GM19043 (cell line): ENCODE results near the gene ALG14.
A peak's percentile ranks its signal among the peaks of the same experiment; 100 is the strongest.
"Not testable (repeated sequence)": the region's sequence is repeated elsewhere in the genome, so short reads cannot be mapped to it uniquely, and the experiment has no call there.

Experiments
- ATAC-seq: cut with Tn5 transposase; IDR thresholded peaks from one replicate; pipeline ENCODE4 v1.9.1; 2021; ENCODE audit warnings: low read depth; ENCODE audit not compliant: unreplicated experiment

The ALG14 gene

DNA sequence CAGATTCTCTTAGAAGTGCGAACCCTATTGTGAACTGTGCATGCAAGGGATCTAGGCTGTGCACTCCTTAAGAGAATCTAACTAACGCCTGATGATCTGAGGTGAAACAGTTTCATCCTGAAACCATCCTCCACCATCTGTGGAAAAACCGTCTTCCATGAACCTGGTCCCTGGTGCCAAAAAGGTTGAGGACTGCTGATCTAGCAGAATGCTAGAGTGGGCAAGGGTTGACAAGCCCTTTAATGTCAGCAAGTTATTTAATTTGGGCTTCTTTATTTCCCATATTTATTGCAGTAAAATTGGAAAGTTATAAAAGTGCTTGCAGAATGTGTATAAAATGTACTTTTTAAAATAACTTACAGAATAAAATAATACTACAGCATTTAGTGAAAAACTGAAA lies 26.4 kb downstream of the ALG14 start:
- ATAC-seq, result no peak

DNA sequence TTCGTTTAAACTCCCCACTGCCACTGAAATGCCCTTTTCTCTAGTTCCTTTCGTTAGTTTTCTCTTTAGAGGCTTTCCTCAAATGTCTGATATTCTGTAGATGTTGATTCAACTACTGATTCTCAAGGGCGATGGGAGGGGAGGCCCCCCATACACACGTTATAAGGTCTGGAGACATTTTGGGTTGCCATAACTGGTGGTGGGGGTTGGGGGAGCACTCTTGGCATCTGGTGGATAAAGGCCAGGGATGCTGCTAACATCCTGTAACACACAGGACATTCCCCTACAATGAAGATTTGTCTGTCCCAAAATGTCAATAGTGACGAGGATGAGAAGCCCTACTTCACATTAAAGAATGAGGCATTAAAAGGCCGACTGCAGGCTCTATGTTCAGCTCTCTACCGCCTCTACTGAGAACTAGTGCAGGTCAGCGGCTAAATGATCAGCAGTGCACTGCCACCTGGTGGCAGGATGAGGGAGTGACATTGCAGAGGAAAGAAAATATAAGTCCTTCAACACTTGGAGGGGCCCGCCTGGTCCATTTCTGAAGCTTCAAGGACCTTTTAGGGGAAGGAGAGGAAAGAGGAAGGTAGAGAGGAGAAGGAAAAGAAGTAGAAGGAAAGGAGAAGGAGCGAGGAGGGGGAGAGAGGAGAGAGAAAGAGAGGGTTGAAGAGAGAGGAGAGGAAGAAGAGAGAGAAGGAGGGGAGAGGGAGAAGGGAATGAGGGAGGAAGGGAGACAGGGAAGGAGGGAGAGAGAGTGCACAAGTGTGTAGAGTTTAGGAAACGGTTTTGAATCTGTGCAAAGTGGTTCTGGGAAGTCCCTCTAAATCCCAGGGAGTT lies 29.4 kb downstream of the ALG14 start:
- ATAC-seq, result peak; percentile 84

DNA sequence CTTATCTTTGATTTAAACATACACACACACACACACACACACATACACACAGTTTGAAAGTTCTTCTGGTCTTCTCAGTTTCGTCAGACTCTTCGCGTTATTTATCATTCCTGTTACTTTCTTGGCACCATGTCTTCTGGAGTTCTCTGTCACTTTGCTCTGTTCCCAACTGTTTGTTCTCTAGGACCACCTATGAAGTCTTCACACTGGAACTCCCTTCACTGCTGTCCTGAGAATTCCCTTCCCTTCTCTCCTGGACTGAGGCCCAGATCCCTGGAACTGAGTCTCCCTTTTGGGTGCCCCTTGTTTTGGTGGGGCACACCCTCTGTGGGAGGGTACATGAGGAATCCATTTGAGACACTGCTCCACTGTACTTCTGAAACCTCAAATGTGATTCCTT lies 30.5 kb downstream of the ALG14 start:
- no peak for ATAC-seq

DNA sequence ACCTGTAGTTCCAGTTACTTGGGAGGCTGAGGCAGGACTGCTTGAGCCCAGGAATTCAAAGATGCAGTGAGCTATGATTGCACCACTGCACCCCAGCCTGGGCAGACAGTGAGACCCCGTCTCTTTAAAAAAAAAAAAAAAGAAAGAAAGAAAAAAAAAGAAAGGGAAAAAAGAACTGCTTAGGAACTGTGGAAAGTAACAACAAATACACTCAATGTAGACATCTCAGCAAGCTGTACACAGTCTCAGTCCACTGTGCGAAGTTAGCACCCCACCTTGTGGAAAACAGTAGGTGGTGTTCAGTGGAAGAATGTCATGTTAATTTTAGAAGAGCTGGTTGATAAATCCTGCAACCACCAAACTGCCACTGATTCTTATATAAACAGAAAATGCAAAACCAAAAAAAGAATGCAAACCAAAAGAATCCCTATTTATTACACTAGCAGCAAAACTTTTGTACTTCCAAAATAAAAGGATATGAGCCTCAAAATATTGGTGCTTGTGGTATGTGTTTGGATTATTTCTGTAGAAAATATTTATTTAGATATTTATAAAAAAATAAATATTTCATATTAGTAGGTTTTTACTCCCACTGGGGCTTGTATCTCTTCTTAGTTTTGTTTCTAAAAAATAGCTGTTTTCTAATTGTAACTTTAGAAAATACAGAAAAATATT lies 31.1 kb downstream of the ALG14 start:
- peak; percentile 64 for ATAC-seq

DNA sequence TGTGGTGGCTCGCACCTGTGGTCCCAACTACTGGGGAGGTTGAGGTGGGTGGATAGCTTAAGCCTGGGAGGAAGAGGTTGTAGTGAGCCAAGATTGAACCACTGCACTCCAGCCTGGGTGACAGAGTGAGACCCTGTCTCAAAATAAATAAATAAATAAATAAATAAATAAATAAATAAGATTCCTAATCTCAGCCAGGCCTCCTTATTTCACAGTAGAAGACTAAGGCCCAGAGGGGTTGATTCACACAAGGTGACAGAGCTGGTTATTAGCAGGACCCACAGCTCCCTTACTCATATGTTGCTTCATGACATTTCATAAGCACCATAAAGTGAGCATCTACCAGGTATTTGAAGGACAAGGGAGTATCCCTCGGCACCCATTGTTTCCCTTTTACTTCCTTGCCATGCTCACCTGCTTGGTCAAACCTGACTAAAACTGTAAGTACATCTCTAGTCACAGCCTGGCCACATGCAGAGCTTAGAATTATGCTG lies 32.7 kb downstream of the ALG14 start:
- no peak for ATAC-seq

DNA sequence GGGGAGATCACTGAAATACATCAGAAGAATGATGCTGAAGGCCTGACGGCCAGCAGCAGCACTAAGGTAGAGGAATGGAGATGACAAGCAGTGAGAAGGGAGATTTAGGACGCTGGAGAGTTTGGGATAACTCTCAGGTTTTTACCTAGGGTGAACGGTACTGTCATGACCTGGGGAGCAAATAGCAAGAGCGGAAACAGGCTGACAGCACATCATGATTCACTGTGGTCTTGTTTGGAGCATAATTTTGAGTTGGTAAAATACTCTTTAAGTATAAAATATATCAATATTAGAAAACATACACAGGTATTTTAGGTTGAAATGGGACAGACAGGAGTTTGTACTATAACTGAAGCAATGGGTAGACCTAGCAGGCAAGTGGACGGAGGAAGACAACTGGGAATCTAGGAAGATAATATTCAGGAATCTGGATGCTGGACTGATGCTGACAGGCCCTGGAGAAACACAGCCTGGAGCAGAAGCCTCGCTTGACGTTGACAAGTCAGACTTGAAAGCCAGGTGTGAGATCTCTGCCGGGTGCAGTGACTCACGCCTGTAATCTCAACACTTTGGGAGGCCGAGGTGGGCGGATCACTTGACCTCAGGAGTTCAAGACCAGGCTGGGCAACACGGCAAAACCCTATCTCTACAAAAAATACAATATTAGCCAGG lies 33.3 kb downstream of the ALG14 start:
- ATAC-seq, result no peak

DNA sequence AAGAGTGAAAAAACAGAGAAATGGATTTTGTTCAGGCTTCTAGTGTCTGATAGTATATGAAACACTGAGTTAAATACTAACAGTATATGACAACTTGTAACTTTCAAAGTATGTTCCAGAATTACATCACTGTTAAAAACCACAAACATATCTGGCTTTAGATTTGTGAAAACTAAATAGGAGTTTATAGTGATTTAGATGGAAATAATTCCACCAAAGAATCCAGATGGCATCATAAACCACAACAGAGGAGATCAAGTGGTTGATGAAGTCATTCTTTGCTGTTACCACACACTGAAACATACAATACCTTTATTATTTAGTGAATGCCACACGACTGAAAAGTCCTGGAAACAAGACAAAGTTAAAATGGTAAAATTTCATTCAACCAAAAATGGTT lies 37.2 kb downstream of the ALG14 start:
- ATAC-seq, result no peak

DNA sequence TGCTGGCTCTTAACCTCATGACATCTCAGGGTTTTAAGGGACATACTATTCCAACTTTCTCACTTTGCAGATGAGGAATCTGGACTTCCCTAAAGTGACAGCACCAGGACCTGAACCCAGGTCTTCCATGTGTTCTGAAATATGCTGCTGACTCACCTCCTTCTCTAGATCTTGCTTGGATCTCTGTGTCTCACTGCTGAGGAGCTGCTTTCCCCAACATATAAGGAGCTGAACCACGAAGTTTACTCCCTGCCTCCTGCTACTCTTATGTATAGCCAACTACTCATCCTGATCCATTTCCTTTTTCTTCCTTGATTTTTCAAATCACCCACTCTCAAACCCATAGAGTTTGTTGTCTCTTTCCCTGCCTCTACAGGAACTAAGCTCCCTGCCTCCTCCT lies 38.2 kb downstream of the ALG14 start:
- ATAC-seq, result no peak

DNA sequence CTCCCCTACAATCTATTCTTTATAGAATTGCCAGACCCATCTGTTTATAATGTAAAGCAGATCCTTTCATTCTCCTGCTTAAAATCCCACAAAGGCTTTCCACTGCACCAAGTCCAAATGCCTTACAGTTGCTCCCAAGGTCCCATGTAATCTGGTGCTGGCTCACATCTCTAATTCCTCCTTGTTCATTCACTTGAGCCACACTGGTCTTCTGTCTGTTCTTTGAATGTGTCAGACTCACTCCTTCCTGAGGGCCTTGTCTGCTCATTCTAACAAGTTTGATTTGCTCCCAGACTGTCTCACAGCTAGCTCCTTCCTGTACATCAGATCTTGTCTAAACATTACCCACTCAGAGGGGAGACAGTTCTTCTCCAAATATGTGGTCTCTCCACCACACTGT lies 38.9 kb downstream of the ALG14 start:
- ATAC-seq, result no peak

DNA sequence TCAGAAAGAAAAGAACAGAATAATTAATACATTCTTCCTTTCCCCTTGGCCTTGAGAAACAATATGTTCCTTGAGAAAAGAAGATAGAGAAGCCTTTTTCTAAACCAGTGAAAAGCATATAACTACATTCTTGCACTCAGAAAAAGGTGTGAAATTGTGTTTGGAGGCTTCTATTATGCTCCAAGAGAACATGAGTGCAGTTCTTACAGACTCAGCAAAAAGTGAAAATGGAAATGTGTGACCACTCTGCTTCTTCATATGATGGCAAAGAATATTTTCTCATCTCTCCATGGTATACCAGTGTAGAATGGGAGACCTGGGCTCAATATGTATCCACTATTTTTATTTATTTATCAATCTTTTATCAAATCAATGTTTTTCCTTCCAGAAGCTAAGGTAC lies 43.2 kb downstream of the ALG14 start:
- ATAC-seq, result no peak

DNA sequence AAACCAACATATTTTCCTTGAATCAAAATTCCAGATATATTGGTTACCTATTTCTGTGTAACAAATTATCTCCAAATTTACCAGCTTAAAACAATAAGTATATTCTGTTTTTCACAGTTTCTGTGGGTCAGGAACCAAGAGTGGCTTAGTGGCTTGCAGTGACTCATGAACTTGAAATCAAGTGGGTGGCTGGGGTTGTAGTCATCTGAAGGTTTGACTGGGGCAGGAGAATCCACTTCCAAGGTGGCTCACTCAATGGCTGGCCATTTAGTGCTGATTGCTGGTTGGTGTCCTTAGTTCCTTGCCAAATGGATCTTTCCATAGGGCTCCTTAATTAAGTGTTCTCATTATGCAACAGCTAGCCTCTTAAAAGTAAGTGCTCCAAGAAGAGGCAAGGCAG lies 43.8 kb downstream of the ALG14 start:
- ATAC-seq, result no peak

DNA sequence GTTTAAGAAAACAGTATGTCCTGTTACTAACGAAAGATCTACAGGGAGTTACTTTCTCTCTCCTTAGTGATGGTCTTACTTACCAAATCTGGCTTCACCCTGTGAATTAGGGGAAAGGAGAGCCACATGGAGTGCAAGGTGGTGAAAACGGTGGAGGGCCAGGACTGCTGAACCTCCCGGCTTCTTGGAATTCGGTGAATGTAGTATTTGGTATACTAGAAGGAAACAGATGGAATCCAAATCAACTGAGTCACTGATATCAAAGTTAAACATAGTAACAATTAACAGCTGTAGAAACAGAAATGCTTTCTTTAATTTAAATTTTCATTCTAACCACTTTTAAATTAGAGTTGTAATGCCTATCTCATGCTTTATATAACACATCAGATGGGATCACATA lies 45.7 kb downstream of the ALG14 start:
- no peak for ATAC-seq

DNA sequence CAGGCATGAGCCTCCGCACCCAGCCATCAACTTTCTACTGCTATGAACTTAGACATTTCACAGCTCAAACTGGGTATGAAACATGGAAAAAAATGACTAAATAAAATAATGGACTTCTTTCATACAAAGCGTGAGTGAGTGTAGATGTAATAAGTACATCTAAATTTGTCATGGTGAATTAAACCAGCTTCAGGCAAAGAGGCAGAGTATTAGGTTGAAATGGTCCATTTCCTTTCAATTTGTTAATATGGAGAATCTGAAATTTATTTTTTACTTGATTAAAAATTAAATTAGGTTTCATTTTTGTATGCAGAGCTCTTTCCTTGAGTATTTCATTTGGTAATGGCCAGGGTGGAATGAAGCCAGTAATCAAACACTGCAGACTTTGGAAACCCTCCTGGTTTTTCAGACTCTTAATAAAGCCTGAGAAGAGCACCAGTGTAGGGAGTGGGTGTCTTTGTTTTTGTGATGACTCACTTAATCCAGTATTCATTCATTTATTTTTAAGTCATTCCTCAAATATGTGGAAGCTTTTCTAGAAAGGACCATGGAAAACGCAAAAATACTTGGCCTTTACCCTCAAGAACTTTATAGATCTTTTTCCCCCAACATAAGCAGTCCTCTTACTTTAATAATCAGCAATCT lies 49.2 kb downstream of the ALG14 start:
- ATAC-seq, result no peak

DNA sequence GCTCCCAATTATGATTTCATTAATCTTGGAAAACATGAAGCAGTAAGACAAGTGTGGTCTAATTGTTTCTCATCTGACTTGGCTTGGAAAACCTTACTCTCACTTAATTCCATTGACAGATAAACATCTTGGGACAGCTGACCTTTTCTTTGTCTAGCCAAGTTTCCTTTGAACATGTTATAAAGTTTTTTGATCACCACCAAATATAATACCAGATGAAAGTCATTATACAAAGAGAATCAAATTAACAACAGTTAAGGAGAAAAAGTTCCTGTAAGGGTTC lies 50.2 kb downstream of the ALG14 start:
- no peak for ATAC-seq

DNA sequence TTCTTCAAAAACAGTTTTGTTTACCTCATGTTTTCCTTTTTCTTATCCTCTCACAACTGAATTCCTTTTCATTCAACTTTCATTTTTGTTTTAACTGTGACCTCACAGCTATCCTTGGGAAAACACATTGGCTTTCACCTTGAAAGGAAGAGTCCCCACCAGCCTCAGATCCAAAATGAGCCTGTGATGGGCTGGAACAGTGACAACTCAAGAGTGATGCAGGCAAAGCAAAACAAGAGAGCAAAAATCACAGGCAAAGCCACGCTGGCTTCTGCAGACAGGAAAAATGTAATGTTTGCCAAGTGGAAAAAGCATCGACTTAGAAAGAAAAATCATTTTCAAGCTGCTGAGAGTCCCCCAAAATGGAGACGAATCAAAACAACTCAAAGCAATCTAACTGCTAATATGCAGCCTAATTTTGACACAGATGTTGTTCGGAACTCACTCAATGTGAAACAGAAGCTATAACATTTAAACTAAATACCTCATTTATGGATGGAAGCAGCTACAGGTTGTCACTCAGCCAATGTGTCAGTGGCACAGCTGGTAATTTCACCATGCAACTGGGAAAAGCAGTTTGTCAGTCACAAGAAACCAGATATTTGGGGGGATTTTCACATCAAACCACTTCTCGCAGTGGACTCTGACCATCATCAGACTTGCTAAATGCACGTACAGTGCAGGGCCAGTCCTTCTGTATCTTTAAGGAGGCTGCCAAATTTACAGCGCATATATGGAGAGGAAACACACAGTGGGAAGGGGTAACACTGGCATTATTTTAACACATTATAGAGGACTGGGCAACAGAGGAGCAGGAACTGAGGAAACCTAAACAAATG lies 50.7 kb downstream of the ALG14 start:
- ATAC-seq, result no peak

DNA sequence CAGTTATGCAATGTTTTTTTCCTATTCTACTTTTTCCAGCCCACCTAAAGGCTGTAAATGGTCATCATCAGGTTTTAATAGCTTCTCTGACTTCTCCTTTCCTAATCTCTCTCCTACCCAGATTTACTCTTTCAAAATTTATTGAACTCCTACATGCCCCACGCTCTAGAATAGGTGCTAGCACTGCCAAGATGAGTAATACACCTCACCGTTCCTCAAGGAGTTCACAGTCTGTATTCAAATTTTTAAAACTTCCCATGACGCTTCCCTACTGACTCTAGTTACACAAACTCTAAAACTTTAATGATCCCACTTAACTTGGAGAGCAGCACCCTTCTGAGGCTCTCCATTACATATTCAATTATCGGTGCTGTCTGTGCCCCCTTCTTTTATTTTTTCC lies 51.6 kb downstream of the ALG14 start:
- ATAC-seq, result no peak

DNA sequence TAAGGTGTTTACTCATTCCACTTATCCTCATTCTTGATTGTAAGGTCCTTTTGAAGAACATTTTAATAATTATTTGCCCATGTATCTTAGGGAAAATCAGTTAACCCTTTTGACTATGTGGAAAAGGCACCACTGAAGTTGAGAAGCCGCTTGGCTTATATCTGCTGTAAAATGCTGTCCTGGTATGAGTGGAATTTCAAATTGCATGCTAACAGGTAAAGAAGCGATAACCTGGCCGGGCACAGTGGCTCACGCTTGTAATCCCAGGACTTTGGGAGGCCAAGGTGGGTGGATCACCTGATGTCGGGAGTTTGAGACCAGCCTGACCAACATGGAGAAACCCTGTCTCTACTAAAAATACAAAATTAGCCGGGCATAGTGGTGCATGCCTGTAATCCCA lies 53.3 kb downstream of the ALG14 start:
- ATAC-seq, result not testable (repeated sequence)

DNA sequence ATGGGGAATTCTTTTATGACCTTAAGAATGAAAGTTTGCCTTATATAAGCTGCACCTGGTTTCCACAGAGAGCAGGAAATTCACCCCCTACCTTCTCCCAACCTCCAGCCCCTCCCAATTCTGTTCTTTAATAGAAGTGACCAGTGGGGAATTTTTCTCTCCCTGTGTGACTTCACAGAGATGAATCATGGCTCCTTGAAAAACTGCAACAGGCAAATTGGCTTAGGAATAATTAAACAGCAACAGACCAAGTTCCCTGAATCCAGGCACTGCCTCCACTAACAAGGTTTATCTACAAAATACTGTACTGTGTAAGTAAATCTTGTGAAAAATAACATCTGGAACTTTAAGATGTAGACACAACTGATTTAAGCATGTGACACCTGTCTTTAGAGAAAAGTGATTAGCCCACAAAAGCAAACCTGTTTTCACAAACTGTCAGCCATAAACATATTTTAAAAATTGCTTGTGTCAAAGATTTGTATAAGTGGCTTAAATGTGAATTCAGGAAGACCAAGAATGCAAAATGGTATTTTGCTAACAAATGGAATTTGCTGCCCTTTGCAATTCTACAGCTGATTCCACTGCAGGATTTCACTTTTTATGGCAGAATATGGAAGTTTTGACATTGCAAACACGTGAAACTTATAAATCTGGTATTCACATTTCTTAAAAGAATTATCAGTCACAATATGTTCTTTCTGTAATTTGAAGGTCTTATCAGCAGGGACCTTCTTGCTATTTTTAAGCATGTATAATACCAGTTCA lies 54.0 kb downstream of the ALG14 start:
- ATAC-seq, result no peak

DNA sequence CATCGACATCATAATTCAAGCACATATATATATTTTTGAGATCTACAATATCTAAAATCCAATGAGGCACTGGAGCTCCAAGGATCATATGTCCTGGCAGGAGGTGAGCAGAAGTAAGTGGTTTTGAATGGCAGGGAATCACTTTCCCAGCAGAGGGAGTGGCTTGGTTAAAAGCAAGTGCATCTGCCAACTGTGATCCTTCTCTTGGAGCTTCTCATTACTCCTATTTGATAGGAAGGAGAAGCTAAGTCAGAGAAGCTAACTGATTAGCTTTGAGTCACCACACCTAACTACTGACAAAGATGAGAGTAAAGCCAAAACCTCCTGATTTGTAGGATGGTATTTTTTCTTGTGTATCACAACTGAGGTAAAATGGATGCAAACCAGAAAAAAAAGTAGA lies 55.0 kb downstream of the ALG14 start:
- ATAC-seq, result no peak

DNA sequence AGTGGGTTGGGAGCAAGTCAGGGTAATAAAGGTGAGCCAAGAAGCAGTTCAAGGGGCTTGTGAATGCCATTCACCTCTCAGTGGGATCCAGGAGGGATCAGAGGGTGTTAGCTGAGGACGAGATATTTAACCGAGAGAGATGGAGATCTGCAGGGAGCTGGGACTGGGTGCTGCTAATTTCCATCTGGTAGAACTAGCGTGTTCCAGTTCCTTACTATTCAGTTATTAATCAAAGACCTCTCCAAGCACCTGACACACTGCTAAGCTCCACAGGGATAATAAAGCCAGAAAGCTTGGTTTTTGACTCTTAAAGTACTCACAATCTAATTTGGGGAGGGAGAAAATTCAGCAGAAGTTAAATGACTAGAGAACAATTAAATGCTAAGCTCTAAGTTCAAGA lies 57.7 kb downstream of the ALG14 start:
- no peak for ATAC-seq
